Measurements from ENCODE around the gene NLGN4X.

GRCh38 chrX:5876984-5877596 is 351.6 kb downstream of the NLGN4X start:
- TF ChIP-seq CTCF (IDR thresholded peaks at IDR 0.05) (peak in 4 of 6 experiments; percentile 11 to 45 (median 37)), POLR2A (IDR thresholded peaks at IDR 0.05) (no peak)

Measured in upper lobe of left lung (tissue), 4 donors.